Osteoblast (primary cell): ENCODE results near the gene ZNF772. TPM values are rescaled to one million over a fixed set of nuclear protein-coding genes. Genes with fewer than 3 reads are reported as not detected.
A peak's percentile ranks its signal among the peaks of the same experiment; 100 is the strongest.
"Not testable (repeated sequence)": the region's sequence is repeated elsewhere in the genome, so short reads cannot be mapped to it uniquely, and the experiment has no call there.

Source experiments
- DNase-seq: peaks from one replicate; pipeline ENCODE4 v3.0.0; 2011; ENCODE audit warnings: low spot score, mixed read lengths; ENCODE audit not compliant: insufficient read length; ENCODE audit errors: missing footprints
- H2AFZ ChIP-seq: 2 replicates; pipeline ENCODE4 v1.6.0; 2011; ENCODE audit warnings: mild to moderate bottlenecking, low read length
- H3K27ac ChIP-seq: 2 replicates; pipeline ENCODE4 v1.5.1; 2011; ENCODE audit warnings: mild to moderate bottlenecking, low read depth, low read length, moderate library complexity
- H3K27me3 ChIP-seq: 2 replicates; pipeline ENCODE4 v1.6.0; 2012; ENCODE audit warnings: mild to moderate bottlenecking, control low read depth, inconsistent platforms, low read length, moderate library complexity; ENCODE audit not compliant: insufficient read depth
- H3K36me3 ChIP-seq: 2 replicates; pipeline ENCODE4 v1.5.1; 2011; ENCODE audit warnings: mild to moderate bottlenecking, low read length, control low read depth, moderate library complexity; ENCODE audit not compliant: insufficient read depth
- H3K4me1 ChIP-seq: 2 replicates; pipeline ENCODE4 v1.5.1; 2011; ENCODE audit warnings: mild to moderate bottlenecking, low read length, control low read depth, moderate library complexity; ENCODE audit not compliant: insufficient read depth
- H3K4me2 ChIP-seq: 2 replicates; pipeline ENCODE4 v1.6.0; 2011; ENCODE audit warnings: mild to moderate bottlenecking, low read length; ENCODE audit not compliant: insufficient read depth
- H3K4me3 ChIP-seq: fragments of 200-600 bp; sonication (generic); 3 replicates; pipeline ENCODE4 v1.5.1; 2012; ENCODE audit warnings: mild to moderate bottlenecking, low read length, inconsistent platforms; ENCODE audit not compliant: insufficient read depth
- H3K79me2 ChIP-seq: 2 replicates; pipeline ENCODE4 v1.6.0; 2012; ENCODE audit warnings: mild to moderate bottlenecking, low read length, control low read depth, inconsistent platforms; ENCODE audit not compliant: insufficient read depth
- H3K9me3 ChIP-seq: 2 replicates; pipeline ENCODE4 v1.5.1; 2011; ENCODE audit warnings: low read depth, low read length, control low read depth
- H4K20me1 ChIP-seq: 2 replicates; pipeline ENCODE4 v1.6.0; 2012; ENCODE audit warnings: mild to moderate bottlenecking, low read length, control low read depth; ENCODE audit not compliant: insufficient read depth
- total RNA-seq: library from RNA; depleted of rRNA; stranded (reverse); fragments of >200 nt; gene quantifications from 2 replicates; pipeline ENCODE4 v1.2.3, GENCODE V29; 2012
- TF ChIP-seq, protein P1 (sequence below): IDR thresholded peaks from 2 replicates; pipeline ENCODE4 v1.5.1; 2011; ENCODE audit warnings: mild to moderate bottlenecking, low read depth, low read length, moderate library complexity; ENCODE audit errors: extremely low read depth

Gene ZNF772
- total RNA-seq, 1 donor: 19.2 TPM

DNA sequence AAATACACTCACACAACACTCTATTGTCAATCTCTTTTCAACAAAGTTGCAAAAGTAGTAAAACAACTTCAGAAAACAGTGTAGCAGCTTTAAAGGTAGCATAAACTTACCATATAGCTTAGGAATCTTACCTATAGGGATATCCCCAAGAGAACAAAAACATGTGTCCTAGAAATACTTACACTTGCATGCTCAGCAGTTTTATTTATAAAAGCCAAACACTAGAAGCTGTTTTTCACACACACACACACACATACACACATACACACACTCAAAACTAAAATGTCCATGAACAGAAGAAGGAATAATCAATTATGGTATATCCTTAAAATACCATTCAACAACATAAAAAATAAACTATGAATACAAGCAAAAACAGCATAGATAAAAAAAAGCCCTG is 34.1 kb upstream of the ZNF772 start:
- peaks cover 31% of the 10 kb centered on the region for H3K36me3 ChIP-seq
- DNase-seq: no peak
- no peaks in the 10 kb centered on the region for H4K20me1 ChIP-seq
- no peaks in the 10 kb centered on the region for H3K27me3 ChIP-seq
- H3K27ac ChIP-seq: no peak overlapping the region
- H2AFZ ChIP-seq: no peak overlapping the region
- no peak overlapping the region for H3K4me3 ChIP-seq
- no peak overlapping the region for H3K4me2 ChIP-seq
- H3K9me3 ChIP-seq: peaks cover 20% of the 10 kb centered on the region
- TF ChIP-seq, protein P1, sequence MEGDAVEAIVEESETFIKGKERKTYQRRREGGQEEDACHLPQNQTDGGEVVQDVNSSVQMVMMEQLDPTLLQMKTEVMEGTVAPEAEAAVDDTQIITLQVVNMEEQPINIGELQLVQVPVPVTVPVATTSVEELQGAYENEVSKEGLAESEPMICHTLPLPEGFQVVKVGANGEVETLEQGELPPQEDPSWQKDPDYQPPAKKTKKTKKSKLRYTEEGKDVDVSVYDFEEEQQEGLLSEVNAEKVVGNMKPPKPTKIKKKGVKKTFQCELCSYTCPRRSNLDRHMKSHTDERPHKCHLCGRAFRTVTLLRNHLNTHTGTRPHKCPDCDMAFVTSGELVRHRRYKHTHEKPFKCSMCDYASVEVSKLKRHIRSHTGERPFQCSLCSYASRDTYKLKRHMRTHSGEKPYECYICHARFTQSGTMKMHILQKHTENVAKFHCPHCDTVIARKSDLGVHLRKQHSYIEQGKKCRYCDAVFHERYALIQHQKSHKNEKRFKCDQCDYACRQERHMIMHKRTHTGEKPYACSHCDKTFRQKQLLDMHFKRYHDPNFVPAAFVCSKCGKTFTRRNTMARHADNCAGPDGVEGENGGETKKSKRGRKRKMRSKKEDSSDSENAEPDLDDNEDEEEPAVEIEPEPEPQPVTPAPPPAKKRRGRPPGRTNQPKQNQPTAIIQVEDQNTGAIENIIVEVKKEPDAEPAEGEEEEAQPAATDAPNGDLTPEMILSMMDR: no peak
- no peaks in the 10 kb centered on the region for H3K79me2 ChIP-seq
- no peaks in the 10 kb centered on the region for H3K4me1 ChIP-seq

DNA sequence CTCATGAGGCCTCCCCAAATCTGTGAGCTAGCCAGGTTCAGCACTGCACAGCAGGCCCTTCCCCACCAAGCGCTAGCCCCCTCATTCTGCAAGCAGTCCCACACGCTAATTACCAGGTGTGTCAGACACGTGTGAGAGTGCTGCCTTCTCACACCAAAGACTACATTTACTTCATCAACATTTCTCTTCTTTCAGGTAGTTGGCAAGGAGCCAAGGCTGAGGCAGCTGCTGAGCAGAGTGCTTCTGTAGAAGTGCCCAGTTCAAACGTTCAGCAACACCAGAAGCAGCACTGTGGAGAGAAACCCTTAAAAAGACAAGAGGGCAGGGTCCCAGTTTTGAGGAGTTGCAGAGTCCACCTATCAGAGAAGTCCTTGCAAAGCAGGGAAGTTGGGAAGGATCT is 28.8 kb upstream of the ZNF772 start:
- no peak for DNase-seq
- Histone ChIP-seq H3K27me3 (no peaks in the 10 kb centered on the region), H3K4me3 (no peak overlapping the region), H3K9me3 (peaks cover 11% of the 10 kb centered on the region), H3K4me2 (no peak overlapping the region), H4K20me1 (peaks cover 4% of the 10 kb centered on the region), H3K79me2 (peaks cover 31% of the 10 kb centered on the region), H2AFZ (no peak overlapping the region), H3K4me1 (no peaks in the 10 kb centered on the region), H3K27ac (no peak overlapping the region), H3K36me3 (peaks cover 51% of the 10 kb centered on the region)
- TF ChIP-seq, protein P1: no peak

DNA sequence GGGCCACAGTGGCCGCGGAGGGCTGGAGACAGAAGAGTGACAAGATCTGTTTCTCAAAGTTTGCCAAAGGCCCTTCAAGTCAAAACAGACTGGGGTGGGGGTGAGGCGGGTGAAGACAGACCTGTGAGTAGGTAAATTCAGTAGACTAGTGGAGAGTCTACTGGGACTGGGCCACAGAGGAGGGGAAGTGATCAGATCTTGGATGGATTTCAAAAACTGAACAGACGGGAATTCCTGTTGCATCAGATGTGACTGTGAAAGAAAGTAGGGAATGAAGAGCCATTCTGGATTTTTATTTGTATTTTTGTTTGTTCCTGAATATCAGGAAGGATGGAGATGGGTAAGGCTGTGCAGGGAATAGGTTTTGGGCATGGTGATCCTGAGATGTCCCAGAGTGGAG is 23.0 kb upstream of the ZNF772 start:
- H3K27me3 ChIP-seq, H4K20me1 ChIP-seq, H3K9me3 ChIP-seq, DNase-seq, H3K4me1 ChIP-seq: not testable (repeated sequence)
- H3K4me3 ChIP-seq: peak overlapping the region; percentile 67
- H3K4me2 ChIP-seq: peak overlapping the region; percentile 76
- peak overlapping the region; percentile 24 for H3K27ac ChIP-seq
- H3K79me2 ChIP-seq: peaks cover 40% of the 10 kb centered on the region
- H2AFZ ChIP-seq: peak overlapping the region; percentile 67
- peaks cover 16% of the 10 kb centered on the region for H3K36me3 ChIP-seq

DNA sequence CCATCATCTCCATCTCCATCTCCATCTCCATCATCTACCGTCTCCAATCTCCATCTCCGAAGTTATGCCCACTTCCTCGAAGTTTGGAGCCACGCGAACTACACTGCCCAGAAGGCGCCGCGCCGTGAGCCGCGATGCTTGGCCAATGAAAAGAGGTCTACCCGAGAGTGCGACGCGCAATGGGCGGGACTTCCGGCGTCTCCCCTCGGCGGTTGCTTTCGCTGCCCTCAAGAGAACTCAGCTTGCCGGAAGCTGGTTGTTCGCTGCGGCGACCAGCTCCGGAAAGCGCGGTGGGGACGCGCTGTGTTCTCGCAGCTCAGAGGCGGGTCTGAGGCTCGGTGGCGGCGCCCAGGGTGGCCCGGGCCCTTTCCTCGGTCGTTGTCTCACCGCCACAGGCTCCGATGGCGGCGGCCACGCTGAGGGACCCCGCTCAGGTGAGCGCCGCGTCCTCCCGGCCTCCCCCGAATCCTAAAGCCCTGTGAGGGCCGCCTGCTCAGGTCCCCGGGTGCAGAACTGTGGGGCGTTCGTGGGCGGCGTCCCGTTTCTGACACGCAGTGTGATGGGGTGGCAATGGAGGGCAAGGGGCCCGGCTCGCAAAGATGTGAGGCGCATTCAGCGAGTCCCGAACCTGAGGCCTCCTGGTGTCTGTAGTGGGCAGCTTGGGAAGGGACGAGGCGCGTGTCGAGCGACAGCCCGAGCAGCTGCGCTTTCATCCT is 22.5 kb upstream of the ZNF772 start, which contains the start of gene ZNF773:
TSS of gene ZNF773 (plus strand) at position 259 of the 716 bp plus-strand sequence. CDS start at position 402, 143 bp downstream.
- H3K27ac ChIP-seq: peak within 1 kb of the TSS; percentile 80
- peak within 1 kb of the TSS; percentile 85 for H3K4me3 ChIP-seq
- not testable (repeated sequence) for H4K20me1 ChIP-seq, H3K9me3 ChIP-seq, H3K4me1 ChIP-seq, H3K27me3 ChIP-seq
- DNase-seq: peak; percentile 97
- peaks cover 40% of the 10 kb centered on the region for H3K79me2 ChIP-seq
- peak within 1 kb of the TSS; percentile 85 for H2AFZ ChIP-seq
- peak within 1 kb of the TSS; percentile 76 for H3K4me2 ChIP-seq
- H3K36me3 ChIP-seq: peaks cover 13% of the 10 kb centered on the region

DNA sequence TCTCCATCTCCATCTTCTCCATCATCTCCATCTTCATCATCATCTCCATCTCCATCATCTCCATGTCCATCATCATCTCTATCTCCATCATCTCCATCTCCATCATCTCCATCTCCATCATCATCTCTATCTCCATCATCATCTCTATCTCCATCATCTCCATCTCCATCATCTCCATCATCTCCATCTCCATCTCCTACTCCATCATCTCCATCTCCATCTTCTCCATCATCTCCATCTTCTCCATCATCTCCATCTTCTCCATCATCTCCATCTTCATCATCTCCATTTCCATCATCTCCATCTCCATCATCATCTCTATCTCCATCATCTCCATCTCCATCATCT is 21.9 kb upstream of the ZNF772 start:
- not testable (repeated sequence) for H4K20me1 ChIP-seq

DNA sequence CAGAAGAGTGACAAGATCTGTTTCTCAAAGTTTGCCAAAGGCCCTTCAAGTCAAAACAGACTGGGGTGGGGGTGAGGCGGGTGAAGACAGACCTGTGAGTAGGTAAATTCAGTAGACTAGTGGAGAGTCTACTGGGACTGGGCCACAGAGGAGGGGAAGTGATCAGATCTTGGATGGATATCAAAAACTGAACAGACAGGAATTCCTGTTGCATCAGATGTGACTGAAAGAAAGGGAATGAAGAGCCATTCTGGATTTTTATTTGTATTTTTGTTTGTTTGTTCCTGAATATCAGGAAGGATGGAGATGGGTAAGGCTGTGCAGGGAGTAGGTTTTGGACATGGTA is 10.9 kb upstream of the ZNF772 start:
- not testable (repeated sequence) for H4K20me1 ChIP-seq, H3K27me3 ChIP-seq, H3K9me3 ChIP-seq, DNase-seq, H3K27ac ChIP-seq, H3K4me1 ChIP-seq
- H3K36me3 ChIP-seq: peaks cover 25% of the 10 kb centered on the region
- peak overlapping the region; percentile 64 for H3K4me3 ChIP-seq
- peaks cover 19% of the 10 kb centered on the region for H3K79me2 ChIP-seq
- peak overlapping the region; percentile 78 for H3K4me2 ChIP-seq
- H2AFZ ChIP-seq: peak overlapping the region; percentile 68

More for the DNA sequence above, 21.9 kb upstream of the ZNF772 start:
- not testable (repeated sequence) for H3K27me3 ChIP-seq, DNase-seq, H3K9me3 ChIP-seq, H3K4me1 ChIP-seq, H3K4me2 ChIP-seq, H3K27ac ChIP-seq
- Histone ChIP-seq H3K79me2 (peaks cover 39% of the 10 kb centered on the region), H3K4me3 (peak overlapping the region; percentile 85), H2AFZ (peak overlapping the region; percentile 85), H3K36me3 (peaks cover 12% of the 10 kb centered on the region)

DNA sequence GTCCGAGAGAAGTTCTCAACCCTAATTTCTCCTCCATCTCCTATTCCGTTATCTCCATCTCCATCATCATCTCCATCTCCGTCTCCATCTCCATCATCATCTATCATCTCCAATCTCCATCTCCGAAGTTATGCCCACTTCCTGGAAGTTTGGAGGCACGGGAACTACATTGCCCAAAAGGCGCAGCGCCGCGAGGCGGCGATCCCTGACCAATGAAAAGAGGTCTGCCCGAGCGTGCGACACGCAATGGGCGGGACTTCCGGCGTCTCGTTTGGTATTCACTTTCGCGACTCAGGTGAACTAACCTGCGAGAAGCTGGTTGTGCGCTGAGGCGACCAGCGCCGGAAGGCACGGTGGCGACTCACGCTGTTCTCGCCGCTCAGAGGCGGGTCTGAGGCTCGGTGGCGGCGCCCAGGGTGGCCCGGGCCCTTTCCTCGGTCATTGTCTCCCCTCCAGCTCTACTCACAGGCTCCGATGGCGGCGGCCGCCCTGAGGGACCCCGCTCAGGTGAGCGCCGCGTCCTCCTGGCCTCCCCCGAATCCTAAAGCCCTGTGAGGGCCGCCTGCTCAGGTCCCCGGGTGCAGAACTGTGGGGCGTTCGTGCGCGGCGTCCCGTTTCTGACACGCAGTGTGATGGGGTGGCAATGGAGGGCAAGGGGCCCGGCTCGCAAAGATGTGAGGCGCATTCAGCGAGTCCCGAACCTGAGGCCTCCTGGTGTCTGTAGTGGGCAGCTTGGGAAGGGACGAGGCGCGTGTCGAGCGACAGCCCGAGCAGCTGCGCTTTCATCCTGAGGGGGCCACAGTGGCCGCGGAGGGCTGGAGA is 10.3 kb upstream of the ZNF772 start, which contains the start of gene ZNF419:
TSS of gene ZNF419 (plus strand) at position 274 of the 822 bp plus-strand sequence. CDS start at position 475, 201 bp downstream.
- Histone ChIP-seq H3K4me3 (peak within 1 kb of the TSS; percentile 98), H3K36me3 (peaks cover 19% of the 10 kb centered on the region), H3K27ac (peak within 1 kb of the TSS; percentile 76), H3K79me2 (peaks cover 19% of the 10 kb centered on the region), H2AFZ (peak within 1 kb of the TSS; percentile 87), H3K4me2 (peak within 1 kb of the TSS; percentile 78)
- H3K4me1 ChIP-seq, H3K9me3 ChIP-seq, H4K20me1 ChIP-seq, H3K27me3 ChIP-seq: not testable (repeated sequence)
- DNase-seq: peak; percentile 99
